GM18861 (cell line): Measurements from ENCODE around the gene TSSK2.

Source experiments
- ATAC-seq: cut with Tn5 transposase; IDR thresholded peaks from one replicate; pipeline ENCODE4 v1.9.1; 2021; ENCODE audit not compliant: unreplicated experiment

Gene TSSK2

GRCh38 chr22:19180234-19180633 lies 49.1 kb downstream of the TSSK2 start:
- no peak for ATAC-seq

- ATAC-seq: no peak
Measured at GRCh38 chr22:19180740-19181410, 49.8 kb downstream of the TSSK2 start.

- ATAC-seq: no peak
Measured at GRCh38 chr22:19181786-19182471, 50.8 kb downstream of the TSSK2 start.
